HepG2 (cell line): Measurements from ENCODE around the gene NDUFA8. TPM values are rescaled to one million over a fixed set of nuclear protein-coding genes. Genes with fewer than 3 reads are reported as not detected.

ENCODE experiments used
- ATAC-seq: fragments of 200-7000 bp; cut with Tn5 transposase; 3 replicates; pipeline ENCODE4 v1.9.1; 2020; ENCODE audit warnings: mild to moderate bottlenecking, moderate library complexity
- BruUV-seq: library from RNA; stranded (reverse); fragments of 400-500 nt; replicated peaks from 2 replicates; lab custom pipeline; 2021; lab: Mats Ljungman, UMichigan
- CTCF ChIA-PET: fragments of 300-600 bp; formaldehyde crosslinking; extraction: SDS; loops from one replicate; lab custom pipeline; 2021; ENCODE audit warnings: low total read pairs, inconsistent platforms, low intra/inter-chr PET ratio; lab: Yijun Ruan, JAX
- POLR2A ChIA-PET: fragments of 350-600 bp; sonication (Branson Sonifier 250); formaldehyde crosslinking; loops from one replicate; lab custom pipeline; 2020; ENCODE audit warnings: antibody characterized with exemption, inconsistent platforms; lab: Yijun Ruan, JAX
- DNase-seq: peaks from one replicate; pipeline ENCODE4 v3.0.0-alpha.2; 2015; ENCODE audit warnings: low spot score
- FAIRE-seq: peaks from 3 replicates; lab custom pipeline; 2011; peaks lifted over from hg19 to GRCh38; lab: Jason Lieb, UNC
- H2AFZ ChIP-seq: one replicate; pipeline ENCODE4 v1.6.1; 2011; ENCODE audit warnings: low read length, inconsistent platforms
- H3K27ac ChIP-seq: fragments of 300-600 bp; 3 replicates; pipeline ENCODE4 v1.8.0; 2011; ENCODE audit warnings: mixed run types, mild to moderate bottlenecking, mixed read lengths, low read length, inconsistent platforms; ENCODE audit not compliant: insufficient read depth; ENCODE audit errors: extremely low read length
- H3K27me3 ChIP-seq, 2 experiments: fragments of 200-600 bp in 1 of 2; 2 replicates in 1 of 2; 3 replicates in 1 of 2; pipeline versions ENCODE4 v1.6.0 to v1.8.0; 2011; ENCODE audit warnings: low read length in 2 of 2, mild to moderate bottlenecking in 2 of 2, moderate library complexity in 2 of 2, inconsistent platforms in 1 of 2; ENCODE audit not compliant: insufficient read depth in 2 of 2, control insufficient read depth in 1 of 2
- H3K36me3 ChIP-seq, 2 experiments: fragments of 200-600 bp in 1 of 2; replicated peaks in 1 of 2; 2 replicates in 1 of 2; 3 replicates in 1 of 2; pipeline versions ENCODE4 v1.5.1 to v1.8.0; 2011; ENCODE audit warnings: low read length in 2 of 2, inconsistent platforms in 1 of 2; ENCODE audit not compliant: insufficient read depth in 2 of 2, control insufficient read depth in 1 of 2
- H3K4me1 ChIP-seq: 2 replicates; pipeline ENCODE4 v1.5.1; 2012; ENCODE audit warnings: low read length, inconsistent platforms; ENCODE audit not compliant: insufficient read depth
- H3K4me2 ChIP-seq: 2 replicates; pipeline ENCODE4 v1.6.0; 2011; ENCODE audit warnings: low read depth, low read length, inconsistent platforms
- H3K4me3 ChIP-seq, 3 experiments: fragments of 200-600 bp in 1 of 3; sonication (generic), shearing (Covaris generic) in 1 of 3; replicated peaks in 1 of 3; 2 replicates each; pipeline ENCODE4 v1.5.1; 2011 to 2016; ENCODE audit warnings: low read length in 3 of 3, inconsistent platforms in 2 of 3, low read depth in 2 of 3, mild to moderate bottlenecking in 2 of 3, control low read depth in 1 of 3, mixed read lengths in 1 of 3; ENCODE audit not compliant: insufficient read depth in 1 of 3
- H3K79me2 ChIP-seq: one replicate; pipeline ENCODE4 v1.6.1; 2011; ENCODE audit warnings: low read length, inconsistent platforms; ENCODE audit not compliant: insufficient read depth
- H3K9ac ChIP-seq: 2 replicates; pipeline ENCODE4 v1.6.0; 2011; ENCODE audit warnings: mild to moderate bottlenecking, low read depth, low read length, inconsistent platforms; ENCODE audit not compliant: insufficient read depth
- H3K9me3 ChIP-seq: 2 replicates; pipeline ENCODE4 v1.5.1; 2012; ENCODE audit warnings: mild to moderate bottlenecking, low read length
- H4K20me1 ChIP-seq: 2 replicates; pipeline ENCODE4 v1.6.0; 2011; ENCODE audit warnings: inconsistent platforms, mild to moderate bottlenecking, low read length, moderate library complexity; ENCODE audit not compliant: insufficient read depth
- ZFP37 ChIP-seq: sonication (generic); formaldehyde crosslinking; IDR thresholded peaks from 2 replicates; pipeline ENCODE4 v1.4.0; 2020; ENCODE audit warnings: missing genetic modification reagents, borderline replicate concordance
- ZKSCAN5 ChIP-seq: sonication (generic); formaldehyde crosslinking; IDR thresholded peaks from 2 replicates; pipeline ENCODE4 v1.5.1; 2020; ENCODE audit warnings: mild to moderate bottlenecking, missing genetic modification reagents
- ZNF768 ChIP-seq: sonication (generic); formaldehyde crosslinking; IDR thresholded peaks from 2 replicates; pipeline ENCODE4 v1.4.0; 2020; ENCODE audit warnings: missing genetic modification reagents
- WGBS: methylation state at CpG from one replicate; pipeline ENCODE4 v1.1.6; 2017; ENCODE audit warnings: low lambda C conversion rate; 5-methylcytosine and 5-hydroxymethylcytosine counted together
- in situ Hi-C: cut with HindIII; loops from 2 replicates; pipeline ENCODE4 v1.10.0; 2017; ENCODE audit warnings: low pct_unique_long_range_greater_than_20kb; ENCODE audit not compliant: extremely low pct_ligation_motif_present
- intact Hi-C: fragments of 100-400 bp; cut with micrococcal nuclease; formaldehyde crosslinking; loops from one replicate; pipeline ENCODE4 v1.10.0; 2022; ENCODE audit not compliant: unreplicated experiment
- polyA plus RNA-seq, 8 experiments: library from polyadenylated mRNA; depleted of rRNA in 3 of 8; stranded (reverse) in 7 of 8; unstranded in 1 of 8; fragments of >200 nt; fragmentation: Illumina TruSeq in 4 of 8; extraction: Trizol in 4 of 8; gene quantifications; 2 replicates each; pipeline versions ENCODE4 v1.2.1 to v1.2.3, GENCODE V29; 2011 to 2016; ENCODE audit warnings: low read depth in 4 of 8, missing spikeins in 1 of 8, mixed read lengths in 1 of 8; ENCODE audit not compliant: insufficient read depth in 1 of 8
- total RNA-seq, 5 experiments: library from RNA; depleted of rRNA; stranded (reverse); fragments of >200 nt; fragmentation: Illumina TruSeq; extraction: Trizol; gene quantifications; 2 replicates each; pipeline ENCODE4 v1.2.3, GENCODE V29; 2016; ENCODE audit warnings: low read depth in 1 of 5
- TF ChIP-seq, protein P1 (sequence below): sonication (generic); formaldehyde crosslinking; IDR thresholded peaks from 2 replicates; pipeline ENCODE4 v1.9.0; 2021; ENCODE audit warnings: mild to moderate bottlenecking, missing genetic modification reagents

NDUFA8 gene
- total and polyA plus RNA-seq, 2 of the 13 experiments (the other 11 are each of a cell fraction or from before 2014, with no cell fraction given) = 68.6 to 71.7 TPM

DNA sequence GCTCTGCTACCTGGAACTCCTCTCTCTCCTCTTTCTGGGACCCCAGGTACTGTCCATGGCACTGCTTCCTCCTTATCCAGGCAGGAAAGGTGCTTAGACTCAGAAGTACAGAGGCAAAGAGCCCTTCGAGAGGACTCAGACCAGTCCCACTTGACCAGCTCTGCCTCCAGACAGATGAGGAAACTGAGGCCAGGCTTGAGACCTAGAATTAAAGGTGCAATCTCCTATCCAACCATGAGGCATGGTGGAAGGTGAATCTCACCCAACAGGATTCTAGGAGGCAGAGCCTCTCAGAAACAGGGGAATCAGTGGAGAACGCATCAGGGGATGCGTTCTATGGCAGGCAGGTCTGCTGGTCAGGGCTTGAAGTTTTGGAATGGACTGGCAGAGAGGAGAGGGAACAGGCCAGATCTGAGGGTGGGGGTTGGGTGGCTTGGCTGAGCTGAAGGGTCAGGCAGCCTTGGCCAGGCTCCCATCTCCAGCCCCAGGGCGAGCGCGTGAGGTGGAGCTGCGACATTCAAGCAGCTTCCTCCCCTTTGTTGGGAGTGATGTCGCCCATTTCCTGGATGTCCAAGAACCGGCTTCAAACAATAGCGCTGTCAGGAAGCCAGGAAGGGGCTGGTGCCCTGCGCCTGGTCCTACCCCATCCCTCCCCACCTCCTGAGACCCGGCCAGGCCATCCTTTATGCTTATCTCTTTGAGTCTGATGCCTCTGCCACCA is 26.2 kb downstream of the NDUFA8 start:
- CTCF ChIA-PET = no interaction called here
- BruUV-seq = no TSS peak
- intact Hi-C loops (no loop called here), in situ Hi-C loops (no loop called here)
- Histone ChIP-seq H4K20me1 (no peaks in the 10 kb centered on the region), H3K4me2 (no peak overlapping the region), H2AFZ (no peak overlapping the region), H3K4me3 (no peak overlapping the region), H3K36me3 (no peaks in the 10 kb centered on the region), H3K79me2 (no peaks in the 10 kb centered on the region), H3K27me3 (peaks cover 0 to 15% of the 10 kb centered on the region in 2 experiments; a peak in 1 of 5 replicates), H3K9me3 (no peaks in the 10 kb centered on the region), H3K27ac (no peak overlapping the region), H3K9ac (no peak overlapping the region), H3K4me1 (peaks cover 52% of the 10 kb centered on the region)
- 91% methylated on average over 3 of the region's 12 CpGs for WGBS
- DNase-seq (no peak), ATAC-seq (no peak), FAIRE-seq (no peak)
- POLR2A ChIA-PET = no interaction called here
- TF ChIP-seq ZNF768 (CRISPR knock-in tag) (peak; percentile 75), ZKSCAN5 (no peak), ZFP37 (CRISPR knock-in tag) (no peak)
- TF ChIP-seq, protein P1, sequence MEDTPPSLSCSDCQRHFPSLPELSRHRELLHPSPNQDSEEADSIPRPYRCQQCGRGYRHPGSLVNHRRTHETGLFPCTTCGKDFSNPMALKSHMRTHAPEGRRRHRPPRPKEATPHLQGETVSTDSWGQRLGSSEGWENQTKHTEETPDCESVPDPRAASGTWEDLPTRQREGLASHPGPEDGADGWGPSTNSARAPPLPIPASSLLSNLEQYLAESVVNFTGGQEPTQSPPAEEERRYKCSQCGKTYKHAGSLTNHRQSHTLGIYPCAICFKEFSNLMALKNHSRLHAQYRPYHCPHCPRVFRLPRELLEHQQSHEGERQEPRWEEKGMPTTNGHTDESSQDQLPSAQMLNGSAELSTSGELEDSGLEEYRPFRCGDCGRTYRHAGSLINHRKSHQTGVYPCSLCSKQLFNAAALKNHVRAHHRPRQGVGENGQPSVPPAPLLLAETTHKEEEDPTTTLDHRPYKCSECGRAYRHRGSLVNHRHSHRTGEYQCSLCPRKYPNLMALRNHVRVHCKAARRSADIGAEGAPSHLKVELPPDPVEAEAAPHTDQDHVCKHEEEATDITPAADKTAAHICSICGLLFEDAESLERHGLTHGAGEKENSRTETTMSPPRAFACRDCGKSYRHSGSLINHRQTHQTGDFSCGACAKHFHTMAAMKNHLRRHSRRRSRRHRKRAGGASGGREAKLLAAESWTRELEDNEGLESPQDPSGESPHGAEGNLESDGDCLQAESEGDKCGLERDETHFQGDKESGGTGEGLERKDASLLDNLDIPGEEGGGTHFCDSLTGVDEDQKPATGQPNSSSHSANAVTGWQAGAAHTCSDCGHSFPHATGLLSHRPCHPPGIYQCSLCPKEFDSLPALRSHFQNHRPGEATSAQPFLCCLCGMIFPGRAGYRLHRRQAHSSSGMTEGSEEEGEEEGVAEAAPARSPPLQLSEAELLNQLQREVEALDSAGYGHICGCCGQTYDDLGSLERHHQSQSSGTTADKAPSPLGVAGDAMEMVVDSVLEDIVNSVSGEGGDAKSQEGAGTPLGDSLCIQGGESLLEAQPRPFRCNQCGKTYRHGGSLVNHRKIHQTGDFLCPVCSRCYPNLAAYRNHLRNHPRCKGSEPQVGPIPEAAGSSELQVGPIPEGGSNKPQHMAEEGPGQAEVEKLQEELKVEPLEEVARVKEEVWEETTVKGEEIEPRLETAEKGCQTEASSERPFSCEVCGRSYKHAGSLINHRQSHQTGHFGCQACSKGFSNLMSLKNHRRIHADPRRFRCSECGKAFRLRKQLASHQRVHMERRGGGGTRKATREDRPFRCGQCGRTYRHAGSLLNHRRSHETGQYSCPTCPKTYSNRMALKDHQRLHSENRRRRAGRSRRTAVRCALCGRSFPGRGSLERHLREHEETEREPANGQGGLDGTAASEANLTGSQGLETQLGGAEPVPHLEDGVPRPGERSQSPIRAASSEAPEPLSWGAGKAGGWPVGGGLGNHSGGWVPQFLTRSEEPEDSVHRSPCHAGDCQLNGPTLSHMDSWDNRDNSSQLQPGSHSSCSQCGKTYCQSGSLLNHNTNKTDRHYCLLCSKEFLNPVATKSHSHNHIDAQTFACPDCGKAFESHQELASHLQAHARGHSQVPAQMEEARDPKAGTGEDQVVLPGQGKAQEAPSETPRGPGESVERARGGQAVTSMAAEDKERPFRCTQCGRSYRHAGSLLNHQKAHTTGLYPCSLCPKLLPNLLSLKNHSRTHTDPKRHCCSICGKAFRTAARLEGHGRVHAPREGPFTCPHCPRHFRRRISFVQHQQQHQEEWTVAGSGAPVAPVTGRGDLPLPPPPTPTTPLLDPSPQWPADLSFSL (CRISPR knock-in tag) = no peak
